HEK293 (cell line): ENCODE measurements around the gene ATP6V0C.

Experiments
- EGR2 ChIP-seq: fragments of 450-650 bp; formaldehyde crosslinking; IDR thresholded peaks from 2 replicates; pipeline ENCODE4 v1.5.1; 2016; ENCODE audit warnings: low read depth, missing biosample characterization, missing genetic modification characterization
- IKZF3 ChIP-seq: fragments of 450-650 bp; IDR thresholded peaks from 2 replicates; pipeline ENCODE4 v1.5.0; 2018; ENCODE audit warnings: missing biosample characterization, mild to moderate bottlenecking, missing genetic modification characterization, moderate library complexity
- KLF1 ChIP-seq: fragments of 450-650 bp; formaldehyde crosslinking; IDR thresholded peaks from 2 replicates; pipeline ENCODE4 v1.5.1; 2016; ENCODE audit warnings: missing biosample characterization, missing genetic modification characterization
- KLF9 ChIP-seq: fragments of 450-650 bp; formaldehyde crosslinking; IDR thresholded peaks from 2 replicates; pipeline ENCODE4 v1.5.1; 2016; ENCODE audit warnings: missing biosample characterization, missing genetic modification characterization, low read depth
- SP2 ChIP-seq: fragments of 450-650 bp; formaldehyde crosslinking; IDR thresholded peaks from 2 replicates; pipeline ENCODE4 v1.5.1; 2016; ENCODE audit warnings: missing biosample characterization, missing genetic modification characterization
- SP7 ChIP-seq: fragments of 450-650 bp; formaldehyde crosslinking; IDR thresholded peaks from 2 replicates; pipeline ENCODE4 v1.5.1; 2016; ENCODE audit warnings: missing biosample characterization, missing genetic modification characterization
- TRIM28 ChIP-seq: IDR thresholded peaks from 2 replicates; pipeline ENCODE4 v1.6.1; 2011; ENCODE audit warnings: low read length, control low read depth, borderline replicate concordance
- ZBTB7A ChIP-seq: fragments of 450-650 bp; formaldehyde crosslinking; IDR thresholded peaks from 2 replicates; pipeline ENCODE4 v1.5.1; 2016; ENCODE audit warnings: low read depth, missing biosample characterization, missing genetic modification characterization
- ZFHX2 ChIP-seq: fragments of 450-650 bp; formaldehyde crosslinking; conservative IDR thresholded peaks from 2 replicates; pipeline ENCODE4 v1.5.1; 2016; ENCODE audit warnings: missing biosample characterization, missing genetic modification characterization
- ZFP37 ChIP-seq: fragments of 450-650 bp; formaldehyde crosslinking; IDR thresholded peaks from 2 replicates; pipeline ENCODE4 v1.5.1; 2016; ENCODE audit warnings: missing biosample characterization, missing genetic modification characterization
- ZNF121 ChIP-seq: fragments of 450-650 bp; formaldehyde crosslinking; IDR thresholded peaks from 2 replicates; pipeline ENCODE4 v1.5.1; 2016; ENCODE audit warnings: missing biosample characterization, missing genetic modification characterization
- ZNF19 ChIP-seq: fragments of 450-650 bp; formaldehyde crosslinking; IDR thresholded peaks from 2 replicates; pipeline ENCODE4; 2016; ENCODE audit warnings: missing biosample characterization, missing genetic modification characterization, low read depth
- ZNF239 ChIP-seq: fragments of 450-650 bp; formaldehyde crosslinking; IDR thresholded peaks from 2 replicates; pipeline ENCODE4 v1.5.1; 2016; ENCODE audit warnings: missing biosample characterization, missing genetic modification characterization
- ZNF341 ChIP-seq: fragments of 450-650 bp; formaldehyde crosslinking; IDR thresholded peaks from 2 replicates; pipeline ENCODE4; 2016; ENCODE audit warnings: low read depth, missing biosample characterization, missing genetic modification characterization
- ZNF366 ChIP-seq: fragments of 450-650 bp; formaldehyde crosslinking; conservative IDR thresholded peaks from 2 replicates; pipeline ENCODE4 v1.5.1; 2016; ENCODE audit warnings: missing biosample characterization, missing genetic modification characterization
- ZNF391 ChIP-seq: fragments of 450-650 bp; formaldehyde crosslinking; IDR thresholded peaks from 2 replicates; pipeline ENCODE4 v1.5.1; 2016; ENCODE audit warnings: low read depth, missing biosample characterization, missing genetic modification characterization, borderline replicate concordance
- ZNF660 ChIP-seq: fragments of 450-650 bp; IDR thresholded peaks from 2 replicates; pipeline ENCODE4 v1.5.1; 2018; ENCODE audit warnings: missing biosample characterization, mild to moderate bottlenecking, missing genetic modification characterization
- TF ChIP-seq, protein P1 (sequence below): fragments of 450-650 bp; IDR thresholded peaks from 2 replicates; pipeline ENCODE4 v1.5.1; 2018; ENCODE audit warnings: missing biosample characterization, mild to moderate bottlenecking, missing genetic modification characterization
- TF ChIP-seq, protein P2 (sequence below): fragments of 450-650 bp; formaldehyde crosslinking; IDR thresholded peaks from 2 replicates; pipeline ENCODE4 v1.5.1; 2016; ENCODE audit warnings: missing biosample characterization, missing genetic modification characterization
- TF ChIP-seq, protein P3 (sequence below): fragments of 450-650 bp; formaldehyde crosslinking; IDR thresholded peaks from 2 replicates; pipeline ENCODE4 v1.5.1; 2017; ENCODE audit warnings: missing biosample characterization, mild to moderate bottlenecking, missing genetic modification characterization, moderate library complexity
- TF ChIP-seq, protein P4 (sequence below): fragments of 450-650 bp; formaldehyde crosslinking; IDR thresholded peaks from 2 replicates; pipeline ENCODE4 v1.5.1; 2016; ENCODE audit warnings: missing biosample characterization, missing genetic modification characterization
- TF ChIP-seq, protein P5 (sequence below): fragments of 450-650 bp; formaldehyde crosslinking; IDR thresholded peaks from 2 replicates; pipeline ENCODE4 v1.5.1; 2016; ENCODE audit warnings: missing biosample characterization, missing genetic modification characterization
- TF ChIP-seq, protein P6 (sequence below): fragments of 450-650 bp; formaldehyde crosslinking; IDR thresholded peaks from 2 replicates; pipeline ENCODE4 v1.5.1; 2017; ENCODE audit warnings: missing biosample characterization, missing genetic modification characterization

ATP6V0C gene

DNA sequence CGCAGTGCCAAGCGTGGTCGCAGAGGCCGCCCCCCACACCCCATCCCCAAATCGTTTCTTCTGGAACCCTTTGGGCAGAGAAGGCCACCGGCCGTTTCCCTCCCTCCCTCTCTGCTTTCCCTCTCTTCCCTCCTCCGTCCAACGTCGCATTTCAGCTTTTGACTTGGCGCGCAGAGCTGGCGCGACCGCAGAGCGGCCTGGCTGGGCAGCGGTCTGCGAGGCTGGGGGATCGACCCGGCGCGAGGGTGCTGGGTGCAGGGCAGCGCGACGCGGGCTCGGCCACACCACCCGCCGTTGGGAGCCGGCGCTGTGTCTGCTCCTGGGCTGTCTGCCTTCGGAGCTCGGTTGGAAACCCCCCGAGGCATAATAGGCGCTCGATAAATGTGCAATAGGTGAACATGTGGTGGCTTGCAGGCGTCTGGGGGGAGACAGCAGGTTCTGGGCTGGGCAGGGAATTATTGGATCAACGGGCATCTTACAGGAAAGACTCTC, 45.5 kb upstream of the ATP6V0C start (continued):
- TF ChIP-seq KLF9 (tag by site-specific recombination) (peak; percentile 31), ZNF660 (tag by site-specific recombination) (peak; percentile 16; the same call in 1 of the 2 replicates), ZNF341 (tag by site-specific recombination) (no peak; the same call in 1 of the 2 replicates), ZFP37 (tag by site-specific recombination) (peak; percentile 35; the same call in 1 of the 2 replicates), ZNF391 (tag by site-specific recombination) (peak; percentile 40; the same call in 1 of the 2 replicates), ZNF366 (tag by site-specific recombination) (peak; percentile 62), KLF1 (tag by site-specific recombination) (peak; percentile 69), EGR2 (tag by site-specific recombination) (no peak), ZNF121 (tag by site-specific recombination) (0 out of 2 replicates have a peak, but pooled peaks have one; percentile 9), ZNF239 (0 out of 2 replicates have a peak, but pooled peaks have one; percentile 8), IKZF3 (tag by site-specific recombination) (peak; percentile 9), ZBTB7A (tag by site-specific recombination) (peak; percentile 15; the same call in 1 of the 2 replicates), SP7 (tag by site-specific recombination) (peak; percentile 8; the same call in 1 of the 2 replicates), ZFHX2 (tag by site-specific recombination) (no peak), TRIM28 (no peak), ZNF19 (tag by site-specific recombination) (no peak), SP2 (tag by site-specific recombination) (peak; percentile 23; the same call in 1 of the 2 replicates)
- TF ChIP-seq, protein P1, sequence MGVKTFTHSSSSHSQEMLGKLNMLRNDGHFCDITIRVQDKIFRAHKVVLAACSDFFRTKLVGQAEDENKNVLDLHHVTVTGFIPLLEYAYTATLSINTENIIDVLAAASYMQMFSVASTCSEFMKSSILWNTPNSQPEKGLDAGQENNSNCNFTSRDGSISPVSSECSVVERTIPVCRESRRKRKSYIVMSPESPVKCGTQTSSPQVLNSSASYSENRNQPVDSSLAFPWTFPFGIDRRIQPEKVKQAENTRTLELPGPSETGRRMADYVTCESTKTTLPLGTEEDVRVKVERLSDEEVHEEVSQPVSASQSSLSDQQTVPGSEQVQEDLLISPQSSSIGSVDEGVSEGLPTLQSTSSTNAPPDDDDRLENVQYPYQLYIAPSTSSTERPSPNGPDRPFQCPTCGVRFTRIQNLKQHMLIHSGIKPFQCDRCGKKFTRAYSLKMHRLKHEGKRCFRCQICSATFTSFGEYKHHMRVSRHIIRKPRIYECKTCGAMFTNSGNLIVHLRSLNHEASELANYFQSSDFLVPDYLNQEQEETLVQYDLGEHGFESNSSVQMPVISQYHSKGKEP (tag by site-specific recombination), result peak; percentile 85
- TF ChIP-seq, protein P2, sequence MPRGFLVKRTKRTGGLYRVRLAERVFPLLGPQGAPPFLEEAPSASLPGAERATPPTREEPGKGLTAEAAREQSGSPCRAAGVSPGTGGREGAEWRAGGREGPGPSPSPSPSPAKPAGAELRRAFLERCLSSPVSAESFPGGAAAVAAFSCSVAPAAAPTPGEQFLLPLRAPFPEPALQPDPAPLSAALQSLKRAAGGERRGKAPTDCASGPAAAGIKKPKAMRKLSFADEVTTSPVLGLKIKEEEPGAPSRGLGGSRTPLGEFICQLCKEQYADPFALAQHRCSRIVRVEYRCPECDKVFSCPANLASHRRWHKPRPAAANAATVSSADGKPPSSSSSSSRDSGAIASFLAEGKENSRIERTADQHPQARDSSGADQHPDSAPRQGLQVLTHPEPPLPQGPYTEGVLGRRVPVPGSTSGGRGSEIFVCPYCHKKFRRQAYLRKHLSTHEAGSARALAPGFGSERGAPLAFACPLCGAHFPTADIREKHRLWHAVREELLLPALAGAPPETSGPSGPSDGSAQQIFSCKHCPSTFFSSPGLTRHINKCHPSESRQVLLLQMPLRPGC (tag by site-specific recombination), result 0 out of 2 replicates have a peak, but pooled peaks have one; percentile 12
- TF ChIP-seq, protein P3, sequence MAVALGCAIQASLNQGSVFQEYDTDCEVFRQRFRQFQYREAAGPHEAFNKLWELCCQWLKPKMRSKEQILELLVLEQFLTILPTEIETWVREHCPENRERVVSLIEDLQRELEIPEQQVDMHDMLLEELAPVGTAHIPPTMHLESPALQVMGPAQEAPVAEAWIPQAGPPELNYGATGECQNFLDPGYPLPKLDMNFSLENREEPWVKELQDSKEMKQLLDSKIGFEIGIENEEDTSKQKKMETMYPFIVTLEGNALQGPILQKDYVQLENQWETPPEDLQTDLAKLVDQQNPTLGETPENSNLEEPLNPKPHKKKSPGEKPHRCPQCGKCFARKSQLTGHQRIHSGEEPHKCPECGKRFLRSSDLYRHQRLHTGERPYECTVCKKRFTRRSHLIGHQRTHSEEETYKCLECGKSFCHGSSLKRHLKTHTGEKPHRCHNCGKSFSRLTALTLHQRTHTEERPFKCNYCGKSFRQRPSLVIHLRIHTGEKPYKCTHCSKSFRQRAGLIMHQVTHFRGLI (tag by site-specific recombination), result peak; percentile 34; the same call in 1 of the 2 replicates
- TF ChIP-seq, protein P4, sequence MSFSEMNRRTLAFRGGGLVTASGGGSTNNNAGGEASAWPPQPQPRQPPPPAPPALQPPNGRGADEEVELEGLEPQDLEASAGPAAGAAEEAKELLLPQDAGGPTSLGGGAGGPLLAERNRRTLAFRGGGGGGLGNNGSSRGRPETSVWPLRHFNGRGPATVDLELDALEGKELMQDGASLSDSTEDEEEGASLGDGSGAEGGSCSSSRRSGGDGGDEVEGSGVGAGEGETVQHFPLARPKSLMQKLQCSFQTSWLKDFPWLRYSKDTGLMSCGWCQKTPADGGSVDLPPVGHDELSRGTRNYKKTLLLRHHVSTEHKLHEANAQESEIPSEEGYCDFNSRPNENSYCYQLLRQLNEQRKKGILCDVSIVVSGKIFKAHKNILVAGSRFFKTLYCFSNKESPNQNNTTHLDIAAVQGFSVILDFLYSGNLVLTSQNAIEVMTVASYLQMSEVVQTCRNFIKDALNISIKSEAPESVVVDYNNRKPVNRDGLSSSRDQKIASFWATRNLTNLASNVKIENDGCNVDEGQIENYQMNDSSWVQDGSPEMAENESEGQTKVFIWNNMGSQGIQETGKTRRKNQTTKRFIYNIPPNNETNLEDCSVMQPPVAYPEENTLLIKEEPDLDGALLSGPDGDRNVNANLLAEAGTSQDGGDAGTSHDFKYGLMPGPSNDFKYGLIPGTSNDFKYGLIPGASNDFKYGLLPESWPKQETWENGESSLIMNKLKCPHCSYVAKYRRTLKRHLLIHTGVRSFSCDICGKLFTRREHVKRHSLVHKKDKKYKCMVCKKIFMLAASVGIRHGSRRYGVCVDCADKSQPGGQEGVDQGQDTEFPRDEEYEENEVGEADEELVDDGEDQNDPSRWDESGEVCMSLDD, result 0 out of 2 replicates have a peak, but pooled peaks have one; percentile 45
- TF ChIP-seq, protein P5, sequence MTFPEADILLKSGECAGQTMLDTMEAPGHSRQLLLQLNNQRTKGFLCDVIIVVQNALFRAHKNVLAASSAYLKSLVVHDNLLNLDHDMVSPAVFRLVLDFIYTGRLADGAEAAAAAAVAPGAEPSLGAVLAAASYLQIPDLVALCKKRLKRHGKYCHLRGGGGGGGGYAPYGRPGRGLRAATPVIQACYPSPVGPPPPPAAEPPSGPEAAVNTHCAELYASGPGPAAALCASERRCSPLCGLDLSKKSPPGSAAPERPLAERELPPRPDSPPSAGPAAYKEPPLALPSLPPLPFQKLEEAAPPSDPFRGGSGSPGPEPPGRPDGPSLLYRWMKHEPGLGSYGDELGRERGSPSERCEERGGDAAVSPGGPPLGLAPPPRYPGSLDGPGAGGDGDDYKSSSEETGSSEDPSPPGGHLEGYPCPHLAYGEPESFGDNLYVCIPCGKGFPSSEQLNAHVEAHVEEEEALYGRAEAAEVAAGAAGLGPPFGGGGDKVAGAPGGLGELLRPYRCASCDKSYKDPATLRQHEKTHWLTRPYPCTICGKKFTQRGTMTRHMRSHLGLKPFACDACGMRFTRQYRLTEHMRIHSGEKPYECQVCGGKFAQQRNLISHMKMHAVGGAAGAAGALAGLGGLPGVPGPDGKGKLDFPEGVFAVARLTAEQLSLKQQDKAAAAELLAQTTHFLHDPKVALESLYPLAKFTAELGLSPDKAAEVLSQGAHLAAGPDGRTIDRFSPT (tag by site-specific recombination), result peak; percentile 31
- TF ChIP-seq, protein P6, sequence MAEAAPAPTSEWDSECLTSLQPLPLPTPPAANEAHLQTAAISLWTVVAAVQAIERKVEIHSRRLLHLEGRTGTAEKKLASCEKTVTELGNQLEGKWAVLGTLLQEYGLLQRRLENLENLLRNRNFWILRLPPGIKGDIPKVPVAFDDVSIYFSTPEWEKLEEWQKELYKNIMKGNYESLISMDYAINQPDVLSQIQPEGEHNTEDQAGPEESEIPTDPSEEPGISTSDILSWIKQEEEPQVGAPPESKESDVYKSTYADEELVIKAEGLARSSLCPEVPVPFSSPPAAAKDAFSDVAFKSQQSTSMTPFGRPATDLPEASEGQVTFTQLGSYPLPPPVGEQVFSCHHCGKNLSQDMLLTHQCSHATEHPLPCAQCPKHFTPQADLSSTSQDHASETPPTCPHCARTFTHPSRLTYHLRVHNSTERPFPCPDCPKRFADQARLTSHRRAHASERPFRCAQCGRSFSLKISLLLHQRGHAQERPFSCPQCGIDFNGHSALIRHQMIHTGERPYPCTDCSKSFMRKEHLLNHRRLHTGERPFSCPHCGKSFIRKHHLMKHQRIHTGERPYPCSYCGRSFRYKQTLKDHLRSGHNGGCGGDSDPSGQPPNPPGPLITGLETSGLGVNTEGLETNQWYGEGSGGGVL, result peak; percentile 33; the same call in 1 of the 2 replicates
